Stimulated activated CD8-positive, alpha-beta memory T cell treated with anti-CD3 and anti-CD28 coated beads, Interleukin-15, amount 100 ng/mL, for 1 hour (primary cell): Measurements from ENCODE around the gene GLCE.
"Not testable (repeated sequence)": the region's sequence is repeated elsewhere in the genome, so short reads cannot be mapped to it uniquely, and the experiment has no call there.

Source experiments
- DNase-seq: peaks from one replicate; pipeline ENCODE4 v3.0.0-alpha.2; 2020; ENCODE audit warnings: low read depth

Gene GLCE

DNA sequence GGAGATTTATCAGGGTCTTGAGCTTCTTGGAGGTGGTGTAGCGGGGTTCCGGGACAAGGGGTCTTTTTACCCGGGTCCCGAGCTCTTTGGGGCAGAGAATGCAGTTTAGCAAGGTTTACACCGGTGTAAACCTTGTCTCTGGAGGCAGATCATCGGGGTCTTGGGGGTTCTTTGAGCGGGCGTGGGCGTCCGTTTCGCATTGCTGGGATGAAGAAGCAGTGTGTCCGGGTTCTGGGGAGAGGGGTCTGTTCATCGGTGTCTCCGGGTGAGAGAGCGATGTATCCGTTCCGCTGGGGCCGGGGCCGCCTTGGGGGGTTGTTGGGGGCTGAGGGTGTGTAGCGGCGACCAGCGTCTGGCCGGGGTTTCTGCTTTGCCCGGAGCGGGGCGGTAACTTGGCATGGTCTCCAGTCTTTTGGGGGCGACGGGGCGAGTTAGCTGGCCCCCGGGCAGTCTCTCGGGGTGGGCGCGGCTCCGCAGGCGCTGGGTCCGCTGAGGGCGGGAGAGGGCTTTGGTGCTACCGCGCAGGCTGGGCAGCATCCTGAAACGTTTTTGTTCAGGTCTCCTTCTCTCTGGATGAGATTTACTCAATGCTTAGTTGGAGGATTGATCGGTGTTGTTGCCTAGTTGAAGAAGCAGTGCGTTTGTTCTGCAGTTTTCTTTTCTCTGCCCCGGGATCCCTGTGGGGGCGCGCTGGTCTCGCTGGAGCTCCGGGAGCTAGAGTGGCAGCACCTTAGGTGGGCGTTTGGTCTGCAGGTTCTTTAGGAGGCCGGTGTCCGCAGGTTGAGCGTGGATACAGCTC lies 843 bp downstream of the GLCE start:
- no peak for DNase-seq

DNA sequence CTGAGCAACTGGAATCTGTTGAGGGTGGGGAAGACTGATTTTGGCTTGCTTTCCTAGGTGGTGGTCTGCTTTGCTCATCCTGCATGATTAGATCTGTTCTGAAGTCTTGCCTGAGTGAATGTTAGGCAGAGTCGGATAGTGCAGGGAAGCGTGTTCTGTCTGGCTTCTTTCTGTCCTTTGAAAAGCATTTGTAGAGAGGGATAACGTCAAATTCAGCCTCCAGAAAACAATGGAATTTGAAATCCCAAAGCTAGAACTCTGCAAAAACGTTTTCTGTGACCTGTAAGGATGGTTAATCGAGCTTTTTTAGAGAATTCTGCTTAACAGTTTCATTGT lies 1.4 kb downstream of the GLCE start:
- no peak for DNase-seq

DNA sequence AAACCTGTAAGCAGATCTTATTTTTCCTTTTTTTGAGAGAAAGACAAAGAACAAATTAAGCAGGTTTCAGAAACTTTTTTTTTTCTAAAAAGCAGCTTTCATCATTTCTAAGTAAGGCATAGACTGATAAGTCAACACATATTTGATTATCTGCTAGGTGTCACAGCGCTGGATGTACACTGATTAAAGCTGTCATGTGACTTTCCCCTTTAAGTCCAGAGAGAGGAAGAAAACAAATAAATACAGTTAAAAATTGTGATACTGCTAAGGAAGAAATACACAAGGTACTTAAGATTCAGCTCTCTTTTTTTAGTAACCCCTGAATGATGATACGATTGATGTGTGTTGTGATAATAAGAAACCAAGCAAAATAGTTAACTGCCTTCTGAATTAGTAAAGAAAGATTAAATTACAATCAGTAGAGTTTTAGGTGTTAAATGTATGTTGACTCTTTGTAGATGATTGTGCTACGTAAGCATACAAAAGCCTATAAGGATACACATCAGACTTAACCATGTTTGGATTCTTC lies 2.8 kb downstream of the GLCE start:
- no peak for DNase-seq

- DNase-seq = no peak
Measured at GRCh38 chr15:69164807-69165636, 4.6 kb downstream of the GLCE start.

- DNase-seq = no peak
Measured at GRCh38 chr15:69165637-69166025, 5.2 kb downstream of the GLCE start.

GRCh38 chr15:69167218-69167846 lies 6.9 kb downstream of the GLCE start:
- DNase-seq = no peak

DNA sequence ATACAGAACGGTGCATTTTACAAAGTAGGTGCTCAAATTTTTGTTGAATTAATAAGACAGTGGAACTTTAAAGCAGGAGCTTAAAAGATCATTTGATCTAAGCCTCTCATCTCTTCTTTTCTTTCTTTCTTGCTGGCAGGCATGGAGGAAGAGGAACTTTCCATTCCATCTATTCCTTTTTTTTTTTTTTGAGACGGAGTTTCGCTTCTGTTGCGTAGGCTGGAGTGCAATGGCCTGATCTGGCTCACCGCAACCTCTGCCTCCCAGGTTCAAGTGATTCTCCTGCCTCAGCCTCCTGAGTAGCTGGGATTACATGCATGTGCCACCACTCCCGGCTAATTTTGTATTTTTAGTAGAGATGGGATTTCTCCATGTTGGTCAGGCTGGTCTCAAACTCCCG lies 7.9 kb downstream of the GLCE start:
- DNase-seq = not testable (repeated sequence)

DNA sequence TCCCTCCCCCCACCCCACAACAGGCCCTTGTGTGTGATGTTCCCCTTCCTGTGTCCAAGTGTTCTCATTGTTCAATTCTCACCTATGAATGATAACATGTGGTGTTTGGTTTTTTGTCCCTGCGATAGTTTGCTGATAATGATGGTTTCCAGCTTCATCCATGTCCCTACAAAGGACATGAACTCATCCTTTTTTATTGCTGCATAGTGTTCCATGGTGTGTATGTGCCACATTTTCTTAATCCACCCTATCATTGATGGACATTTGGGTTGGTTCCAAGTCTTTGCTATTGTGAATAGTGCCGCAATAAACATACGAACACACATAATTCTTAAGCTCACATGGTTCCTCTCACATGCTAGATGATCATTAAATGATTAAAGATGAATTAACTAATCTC lies 9.1 kb downstream of the GLCE start:
- not testable (repeated sequence) for DNase-seq

- DNase-seq = no peak
Measured at GRCh38 chr15:69170597-69170996, 10.2 kb downstream of the GLCE start.

- DNase-seq = no peak
Measured at GRCh38 chr15:69172847-69173246, 12.4 kb downstream of the GLCE start.

- DNase-seq = no peak
Measured at GRCh38 chr15:69175536-69175935, 15.1 kb downstream of the GLCE start.

GRCh38 chr15:69181424-69181823 lies 21.0 kb downstream of the GLCE start:
- DNase-seq = no peak

DNA sequence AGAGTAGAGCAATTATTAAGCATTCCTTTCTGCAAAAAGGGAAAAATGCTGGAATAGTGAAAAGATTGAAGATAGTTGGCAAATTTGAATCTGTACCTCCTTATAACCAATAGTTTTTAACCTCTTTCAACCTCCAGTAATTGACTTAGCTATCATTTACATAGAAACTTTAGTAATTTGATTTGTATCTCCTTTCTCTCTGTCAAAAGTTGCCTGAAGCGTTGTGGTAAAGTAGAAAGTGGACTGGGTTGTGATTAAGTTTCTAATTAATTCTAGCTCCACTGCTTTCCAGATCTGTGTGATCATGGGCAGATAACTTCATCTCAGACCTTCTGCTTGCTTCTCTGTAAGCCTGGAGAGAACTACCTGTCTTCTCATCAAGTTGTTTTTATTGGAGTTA lies 24.8 kb downstream of the GLCE start:
- DNase-seq = no peak

- no peak for DNase-seq
Measured at GRCh38 chr15:69185706-69186105, 25.3 kb downstream of the GLCE start.

DNA sequence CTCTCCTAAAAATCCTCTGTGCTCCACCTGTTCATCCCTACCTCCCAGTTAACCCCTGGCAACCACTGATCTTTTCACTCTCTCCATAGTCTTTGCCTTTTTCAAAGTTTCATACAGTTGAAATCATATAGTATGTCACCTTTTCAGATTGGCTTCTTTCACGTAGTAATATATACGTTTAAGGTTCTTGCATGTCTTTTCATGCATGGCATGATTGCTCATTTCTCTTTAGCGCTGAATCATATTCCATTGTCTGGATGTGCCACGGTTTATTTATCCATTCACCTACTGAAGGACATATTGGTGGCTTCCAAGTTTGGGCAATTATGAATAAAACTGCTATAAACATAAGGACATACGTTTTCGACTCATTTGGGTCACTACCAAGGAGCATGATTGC lies 28.7 kb downstream of the GLCE start:
- no peak for DNase-seq

GRCh38 chr15:69190091-69190490 lies 29.7 kb downstream of the GLCE start:
- no peak for DNase-seq

DNA sequence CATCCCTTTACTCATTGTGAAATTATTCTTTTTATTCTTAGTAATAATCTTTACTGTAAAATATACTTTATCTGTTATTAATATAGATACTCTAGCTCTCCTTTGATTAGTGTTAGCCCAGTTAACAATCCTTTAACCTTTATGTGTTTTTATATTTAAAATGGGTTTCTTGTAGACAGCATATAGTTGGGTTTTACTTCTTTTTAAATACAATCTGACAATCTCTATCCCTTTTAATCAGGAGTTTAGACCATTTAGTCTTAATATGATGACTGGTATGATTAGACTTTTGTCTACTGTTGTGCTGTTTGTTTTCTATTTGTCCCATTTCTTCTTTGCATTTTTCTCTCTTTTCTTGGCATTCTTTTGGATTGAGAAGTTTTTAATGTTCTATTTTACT lies 30.1 kb downstream of the GLCE start:
- no peak for DNase-seq

DNA sequence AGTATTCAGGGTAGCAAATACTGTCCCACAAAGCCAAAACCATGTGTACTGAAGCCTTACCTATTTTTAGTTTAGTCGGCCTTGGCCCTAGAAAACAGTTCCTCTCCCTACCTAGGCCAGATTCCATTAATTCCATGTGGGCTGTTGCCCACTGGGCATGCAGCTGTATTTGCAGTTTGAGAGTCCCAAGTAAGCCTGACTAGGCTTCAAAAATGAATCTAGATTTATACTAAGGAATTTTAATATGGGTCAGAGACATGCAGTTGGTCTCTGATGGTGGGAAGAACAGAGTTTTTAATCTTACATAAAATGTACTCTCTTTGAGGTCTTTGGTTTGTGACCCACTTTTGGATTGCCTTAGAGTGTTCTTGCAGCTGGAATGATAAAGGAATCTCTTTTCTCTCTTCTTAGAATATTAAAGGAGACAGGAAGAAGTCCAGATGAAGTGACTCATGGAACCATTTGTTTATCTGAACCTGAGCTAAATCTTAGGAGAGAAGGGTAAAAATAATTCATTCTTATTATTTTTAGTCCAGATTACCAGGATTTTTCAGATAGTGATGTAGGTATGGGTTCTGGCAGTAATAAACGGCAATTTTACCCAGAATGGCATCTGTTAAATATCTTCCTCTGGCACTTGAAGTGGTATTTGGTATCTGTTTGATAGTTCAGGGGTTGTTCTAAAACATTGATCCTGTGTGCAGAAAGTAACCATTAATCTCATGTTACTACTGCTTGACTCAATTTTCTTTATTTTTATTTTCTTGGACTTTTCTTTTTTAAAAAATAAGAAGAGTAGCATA lies 33.8 kb downstream of the GLCE start:
- no peak for DNase-seq

DNA sequence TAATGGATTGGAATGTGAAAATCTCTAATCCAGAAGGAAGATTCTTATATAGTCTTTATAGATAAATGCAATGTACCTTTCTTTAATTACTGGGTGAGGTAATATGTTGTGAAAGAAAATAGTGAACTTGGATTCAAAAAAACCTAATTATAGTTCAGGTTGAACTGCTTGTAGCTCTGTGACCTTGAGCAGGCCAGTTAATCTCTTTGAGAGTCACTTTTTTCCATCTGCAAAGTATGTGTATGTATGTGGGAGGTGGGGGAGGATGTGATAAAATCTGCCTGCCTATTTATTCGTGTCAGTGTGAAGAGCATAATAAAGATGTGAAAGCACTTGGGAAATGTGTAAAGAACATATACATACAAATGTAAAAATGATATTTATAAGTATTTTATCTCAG lies 34.4 kb downstream of the GLCE start:
- no peak for DNase-seq

GRCh38 chr15:69200832-69201745 lies 40.7 kb downstream of the GLCE start:
- DNase-seq = no peak

DNA sequence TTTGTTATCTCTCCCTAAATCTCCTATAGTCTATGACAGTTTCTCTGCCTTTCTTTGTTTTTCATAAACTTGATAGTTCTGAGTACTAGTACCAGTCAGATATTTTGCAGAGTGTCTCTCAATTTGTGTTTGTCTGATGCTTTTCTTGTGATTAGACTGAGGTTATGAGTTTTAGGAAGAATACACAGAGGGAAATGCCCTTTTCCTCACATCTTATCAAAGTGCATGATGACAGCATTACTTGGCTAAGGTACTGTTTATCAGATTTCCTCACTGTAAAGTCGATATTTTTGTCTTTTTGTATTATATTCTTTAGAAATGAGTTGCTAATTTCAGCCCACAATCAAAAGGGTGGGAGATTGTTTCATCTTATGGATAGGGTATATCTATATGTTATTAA lies 45.6 kb downstream of the GLCE start:
- no peak for DNase-seq
